K562 (cell line): Measurements from ENCODE around the gene RRBP1.

Experiments used
- BRD4 ChIP-seq: fragments of 200-600 bp; sonication (generic); IDR thresholded peaks from 2 replicates; pipeline ENCODE4 v1.6.1; 2017; ENCODE audit warnings: inconsistent platforms
- JUN ChIP-seq, 2 experiments: sonication (generic) in 1 of 2; formaldehyde crosslinking in 1 of 2; IDR thresholded peaks; 2 replicates each; pipeline versions ENCODE4 v1.6.1 to v1.8.0; 2012 to 2022; ENCODE audit warnings: borderline replicate concordance in 2 of 2, mild to moderate bottlenecking in 2 of 2, improper control_type of control experiment in 1 of 2, low read depth in 1 of 2, low read length in 1 of 2, missing genetic modification reagents in 1 of 2
- KDM4B ChIP-seq, 2 experiments: fragments of 450-650 bp in 1 of 2; sonication (generic) in 1 of 2; IDR thresholded peaks; 2 replicates each; pipeline ENCODE4 v1.6.1; 2016 to 2017; ENCODE audit warnings: borderline replicate concordance in 2 of 2, antibody characterized with exemption in 1 of 2, low read depth in 1 of 2, mild to moderate bottlenecking in 1 of 2
- POLR2A ChIP-seq: fragments of 450-650 bp; conservative IDR thresholded peaks from 2 replicates; pipeline ENCODE4 v1.6.1; 2016
- SNRNP70 ChIP-seq: fragments of 200-400 bp; formaldehyde crosslinking; optimal IDR thresholded peaks from 2 replicates; pipeline ENCODE3; 2017; ENCODE audit warnings: low read depth, low read length
- TF ChIP-seq, protein P1 (sequence below), 3 experiments: IDR thresholded peaks in 2 of 3; conservative IDR thresholded peaks in 1 of 3; 2 replicates each; pipeline ENCODE4 v1.5.1; 2011 to 2012; ENCODE audit warnings: low read length in 3 of 3, mild to moderate bottlenecking in 3 of 3, control low read depth in 2 of 3, improper control_type of control experiment in 1 of 3, inconsistent platforms in 1 of 3, low read depth in 1 of 3, mixed read lengths in 1 of 3, moderate library complexity in 1 of 3; ENCODE audit not compliant: insufficient read depth in 2 of 3

DNA sequence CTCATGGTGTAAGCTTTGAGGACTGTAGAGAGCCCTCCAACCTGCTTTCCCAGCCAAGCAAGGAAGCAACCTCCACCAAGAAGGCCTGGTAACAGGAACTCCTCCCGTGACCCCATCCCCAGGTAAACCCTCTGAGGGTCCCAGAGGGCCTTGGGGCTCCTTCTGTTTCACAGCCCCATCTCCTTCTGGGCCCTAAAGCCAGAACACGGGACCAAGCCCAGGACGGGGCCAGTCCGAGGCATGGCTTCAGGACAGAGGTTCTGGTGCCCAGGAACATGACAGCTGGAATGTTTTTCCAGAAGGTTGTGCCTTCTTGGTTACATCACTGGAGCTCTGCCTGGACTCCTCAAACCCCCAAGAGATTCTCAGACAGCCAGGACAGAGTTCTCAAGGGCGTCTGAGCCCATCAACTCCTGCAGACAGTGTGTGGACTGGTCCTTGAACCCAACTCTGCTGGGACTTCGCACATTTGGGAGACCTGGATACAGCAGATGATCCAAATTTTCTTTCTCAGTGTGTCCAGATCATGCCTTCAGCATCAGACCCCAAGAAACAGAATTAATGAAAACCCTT lies 43.1 kb downstream of the RRBP1 start:
- TF ChIP-seq SNRNP70 (no peak), BRD4 (no peak), POLR2A (no peak), JUN (IDR thresholded peaks at IDR 0.05; ENCODE audit: borderline replicate concordance, low read depth, low read length) (no peak), JUN (CRISPR knock-in tag; IDR thresholded peaks at IDR 0.05; ENCODE audit: borderline replicate concordance) (no peak), KDM4B (IDR thresholded peaks at IDR 0.05; ENCODE audit: borderline replicate concordance in 2 of 2, low read depth in 1 of 2) (no peak)
- TF ChIP-seq, protein P1, sequence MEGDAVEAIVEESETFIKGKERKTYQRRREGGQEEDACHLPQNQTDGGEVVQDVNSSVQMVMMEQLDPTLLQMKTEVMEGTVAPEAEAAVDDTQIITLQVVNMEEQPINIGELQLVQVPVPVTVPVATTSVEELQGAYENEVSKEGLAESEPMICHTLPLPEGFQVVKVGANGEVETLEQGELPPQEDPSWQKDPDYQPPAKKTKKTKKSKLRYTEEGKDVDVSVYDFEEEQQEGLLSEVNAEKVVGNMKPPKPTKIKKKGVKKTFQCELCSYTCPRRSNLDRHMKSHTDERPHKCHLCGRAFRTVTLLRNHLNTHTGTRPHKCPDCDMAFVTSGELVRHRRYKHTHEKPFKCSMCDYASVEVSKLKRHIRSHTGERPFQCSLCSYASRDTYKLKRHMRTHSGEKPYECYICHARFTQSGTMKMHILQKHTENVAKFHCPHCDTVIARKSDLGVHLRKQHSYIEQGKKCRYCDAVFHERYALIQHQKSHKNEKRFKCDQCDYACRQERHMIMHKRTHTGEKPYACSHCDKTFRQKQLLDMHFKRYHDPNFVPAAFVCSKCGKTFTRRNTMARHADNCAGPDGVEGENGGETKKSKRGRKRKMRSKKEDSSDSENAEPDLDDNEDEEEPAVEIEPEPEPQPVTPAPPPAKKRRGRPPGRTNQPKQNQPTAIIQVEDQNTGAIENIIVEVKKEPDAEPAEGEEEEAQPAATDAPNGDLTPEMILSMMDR (IDR thresholded peaks at IDR 0.05 in 2 of 3, conservative IDR thresholded peaks at IDR 0.05 in 1 of 3; ENCODE audit: insufficient read depth in 2 of 3, low read depth in 1 of 3, low read length in 3 of 3): no peak
